Measurements from ENCODE around the gene COG5. TPM values are rescaled to one million over a fixed set of nuclear protein-coding genes. Genes with fewer than 3 reads are reported as not detected.

Gene COG5
- total RNA-seq, 1 donor from 2014 or later, result 44.7 TPM

GRCh38 chr7:107172276-107173032 lies 391.3 kb downstream of the COG5 start:
- no peak for DNase-seq (ENCODE audit: extremely low spot score, unreplicated experiment)
- TF ChIP-seq CTCF (IDR thresholded peaks at IDR 0.05), result no peak
- Mint-ChIP-seq H3K4me3 (ENCODE audit: unreplicated experiment) (no peak overlapping the region), H3K4me1 (ENCODE audit: unreplicated experiment) (peaks cover 38% of the 10 kb centered on the region), H3K9me3 (ENCODE audit: unreplicated experiment) (no peaks in the 10 kb centered on the region), H3K36me3 (ENCODE audit: unreplicated experiment) (peaks cover 2% of the 10 kb centered on the region), H3K27ac (ENCODE audit: unreplicated experiment) (no peak overlapping the region), H3K27me3 (ENCODE audit: unreplicated experiment) (no peaks in the 10 kb centered on the region)

GRCh38 chr7:107171496-107171895 lies 392.2 kb downstream of the COG5 start:
- peaks cover 2% of the 10 kb centered on the region for H3K36me3 Mint-ChIP-seq (ENCODE audit: unreplicated experiment)
- no peak for DNase-seq (ENCODE audit: extremely low spot score, unreplicated experiment)
- H3K9me3 Mint-ChIP-seq (ENCODE audit: unreplicated experiment), result no peaks in the 10 kb centered on the region
- H3K27me3 Mint-ChIP-seq (ENCODE audit: unreplicated experiment), result no peaks in the 10 kb centered on the region
- no peak for TF ChIP-seq CTCF (IDR thresholded peaks at IDR 0.05)
- H3K4me1 Mint-ChIP-seq (ENCODE audit: unreplicated experiment), result peaks cover 47% of the 10 kb centered on the region
- H3K27ac Mint-ChIP-seq (ENCODE audit: unreplicated experiment), result peak overlapping the region; percentile 23
- H3K4me3 Mint-ChIP-seq (ENCODE audit: unreplicated experiment), result no peak overlapping the region

GRCh38 chr7:107170051-107170915 lies 393.4 kb downstream of the COG5 start:
- Mint-ChIP-seq H3K36me3 (ENCODE audit: unreplicated experiment) (peaks cover 2% of the 10 kb centered on the region), H3K4me1 (ENCODE audit: unreplicated experiment) (peaks cover 52% of the 10 kb centered on the region), H3K9me3 (ENCODE audit: unreplicated experiment) (no peaks in the 10 kb centered on the region), H3K27ac (ENCODE audit: unreplicated experiment) (peak overlapping the region; percentile 89), H3K27me3 (ENCODE audit: unreplicated experiment) (no peaks in the 10 kb centered on the region), H3K4me3 (ENCODE audit: unreplicated experiment) (peak overlapping the region; percentile 95)
- TF ChIP-seq CTCF (IDR thresholded peaks at IDR 0.05), result no peak
- no peak for DNase-seq (ENCODE audit: extremely low spot score, unreplicated experiment)

GRCh38 chr7:107169120-107170050 lies 394.3 kb downstream of the COG5 start:
- Mint-ChIP-seq H3K36me3 (ENCODE audit: unreplicated experiment) (no peaks in the 10 kb centered on the region), H3K4me1 (ENCODE audit: unreplicated experiment) (peaks cover 50% of the 10 kb centered on the region), H3K9me3 (ENCODE audit: unreplicated experiment) (no peaks in the 10 kb centered on the region), H3K27me3 (ENCODE audit: unreplicated experiment) (no peaks in the 10 kb centered on the region), H3K4me3 (ENCODE audit: unreplicated experiment) (peak overlapping the region; percentile 95), H3K27ac (ENCODE audit: unreplicated experiment) (peak overlapping the region; percentile 99)
- TF ChIP-seq CTCF (IDR thresholded peaks at IDR 0.05), result no peak
- peak; percentile 97 for DNase-seq (ENCODE audit: extremely low spot score, unreplicated experiment)
